Fibroblast of the aortic adventitia (primary cell): Measurements from ENCODE around the gene PRKN. TPM values are rescaled to one million over a fixed set of nuclear protein-coding genes. Genes with fewer than 3 reads are reported as not detected.

Source experiments
- DNase-seq: peaks from one replicate; pipeline ENCODE4 v3.0.0-alpha.2; 2010; ENCODE audit warnings: low read depth
- H3K4me3 ChIP-seq: 2 replicates; pipeline ENCODE4 v1.5.1; 2011; ENCODE audit warnings: low read depth, mild to moderate bottlenecking, control low read depth, low read length, moderate library complexity
- total RNA-seq: library from RNA; depleted of rRNA; stranded (reverse); fragments of >200 nt; gene quantifications from 2 replicates; pipeline ENCODE4 v1.2.3, GENCODE V29; 2012; ENCODE audit warnings: low replicate concordance
- TF ChIP-seq, protein P1 (sequence below): IDR thresholded peaks from 2 replicates; pipeline ENCODE4 v1.5.1; 2011; ENCODE audit warnings: mild to moderate bottlenecking, low read length, control low read depth, inconsistent platforms; ENCODE audit not compliant: insufficient read depth

Gene PRKN
- total RNA-seq, 1 donor, result 2.0 TPM

DNA sequence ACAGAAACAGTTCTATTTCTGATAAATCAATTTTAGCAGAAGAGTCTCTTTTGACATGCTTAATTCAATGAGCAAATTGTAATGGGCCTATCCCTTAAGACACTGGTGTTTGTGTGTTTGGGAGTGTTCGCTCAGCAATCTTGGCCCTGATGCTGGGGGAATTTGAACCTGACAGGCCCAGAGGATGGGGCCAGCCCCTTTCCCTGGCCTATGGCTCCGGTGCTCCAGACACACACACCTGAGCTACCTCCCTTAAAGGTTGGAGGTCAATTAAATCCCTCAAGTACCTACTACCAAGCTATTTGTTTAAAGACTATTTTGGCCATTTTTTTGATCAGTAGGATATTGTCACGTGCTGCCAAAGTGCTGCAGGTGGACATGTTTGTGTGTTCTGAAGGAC lies 549.3 kb downstream of the PRKN start:
- no peak for DNase-seq
- H3K4me3 ChIP-seq, result no peak overlapping the region
- TF ChIP-seq, protein P1, sequence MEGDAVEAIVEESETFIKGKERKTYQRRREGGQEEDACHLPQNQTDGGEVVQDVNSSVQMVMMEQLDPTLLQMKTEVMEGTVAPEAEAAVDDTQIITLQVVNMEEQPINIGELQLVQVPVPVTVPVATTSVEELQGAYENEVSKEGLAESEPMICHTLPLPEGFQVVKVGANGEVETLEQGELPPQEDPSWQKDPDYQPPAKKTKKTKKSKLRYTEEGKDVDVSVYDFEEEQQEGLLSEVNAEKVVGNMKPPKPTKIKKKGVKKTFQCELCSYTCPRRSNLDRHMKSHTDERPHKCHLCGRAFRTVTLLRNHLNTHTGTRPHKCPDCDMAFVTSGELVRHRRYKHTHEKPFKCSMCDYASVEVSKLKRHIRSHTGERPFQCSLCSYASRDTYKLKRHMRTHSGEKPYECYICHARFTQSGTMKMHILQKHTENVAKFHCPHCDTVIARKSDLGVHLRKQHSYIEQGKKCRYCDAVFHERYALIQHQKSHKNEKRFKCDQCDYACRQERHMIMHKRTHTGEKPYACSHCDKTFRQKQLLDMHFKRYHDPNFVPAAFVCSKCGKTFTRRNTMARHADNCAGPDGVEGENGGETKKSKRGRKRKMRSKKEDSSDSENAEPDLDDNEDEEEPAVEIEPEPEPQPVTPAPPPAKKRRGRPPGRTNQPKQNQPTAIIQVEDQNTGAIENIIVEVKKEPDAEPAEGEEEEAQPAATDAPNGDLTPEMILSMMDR, result no peak

DNA sequence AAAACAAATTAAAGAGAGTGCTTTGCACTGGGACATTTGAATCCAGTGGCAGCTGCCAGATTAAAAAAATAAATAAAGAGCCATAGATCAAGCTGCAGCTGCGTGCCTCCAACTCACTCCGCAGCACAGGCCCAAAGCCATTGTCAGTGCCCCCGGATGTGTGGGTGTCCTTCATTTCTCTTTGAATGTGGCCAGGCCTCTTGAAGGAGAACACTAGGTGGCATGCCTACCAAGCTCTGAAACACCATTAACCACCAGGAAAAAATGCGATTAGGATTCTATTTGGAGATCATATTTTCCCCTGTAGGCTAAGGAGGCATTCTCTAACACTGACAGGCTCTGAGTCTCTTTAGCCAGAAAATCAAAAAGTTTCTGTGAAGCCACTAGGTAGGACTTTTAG lies 549.8 kb downstream of the PRKN start:
- no peak for DNase-seq
- TF ChIP-seq, protein P1, result no peak
- no peak overlapping the region for H3K4me3 ChIP-seq

DNA sequence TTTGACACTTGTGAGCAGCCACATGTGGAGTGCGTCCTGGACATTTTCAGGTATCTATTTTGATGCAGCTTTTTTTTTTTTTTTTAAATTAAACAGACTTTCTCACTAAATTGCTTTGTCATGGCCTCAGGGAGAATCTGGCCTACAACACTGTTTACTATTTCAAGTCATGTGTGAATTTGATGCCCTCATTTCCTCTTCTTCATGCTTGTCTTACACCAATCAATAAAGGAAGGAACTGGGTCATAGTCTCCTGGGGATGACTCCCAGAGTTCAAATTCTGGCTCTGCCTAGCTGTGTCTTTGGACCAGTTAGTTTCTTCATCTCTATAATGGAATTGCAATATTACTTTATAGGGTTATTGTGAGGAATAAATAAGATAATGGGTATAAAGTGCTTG lies 554.1 kb downstream of the PRKN start:
- H3K4me3 ChIP-seq, result no peak overlapping the region
- DNase-seq, result no peak
- TF ChIP-seq, protein P1, result no peak

DNA sequence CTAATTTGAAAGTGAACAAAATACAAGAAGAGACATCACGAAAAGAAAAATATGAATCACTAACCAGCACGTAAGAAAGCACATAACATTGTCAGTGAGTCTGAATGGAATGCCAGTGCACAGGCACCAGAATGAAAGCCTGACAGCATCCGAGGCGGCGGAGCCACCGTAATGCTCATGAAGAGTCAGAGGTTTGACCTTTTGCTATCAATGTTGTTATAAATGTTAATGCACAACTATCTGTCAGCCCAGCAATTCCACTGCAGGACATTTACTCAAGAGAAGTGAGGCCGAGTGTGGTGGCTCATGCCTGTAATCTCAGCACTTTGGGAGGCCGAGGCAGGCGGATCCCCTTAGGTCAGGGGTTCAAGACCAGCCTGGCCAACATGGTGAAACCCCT lies 562.1 kb downstream of the PRKN start:
- no peak for DNase-seq
- TF ChIP-seq, protein P1, result no peak
- H3K4me3 ChIP-seq, result no peak overlapping the region

DNA sequence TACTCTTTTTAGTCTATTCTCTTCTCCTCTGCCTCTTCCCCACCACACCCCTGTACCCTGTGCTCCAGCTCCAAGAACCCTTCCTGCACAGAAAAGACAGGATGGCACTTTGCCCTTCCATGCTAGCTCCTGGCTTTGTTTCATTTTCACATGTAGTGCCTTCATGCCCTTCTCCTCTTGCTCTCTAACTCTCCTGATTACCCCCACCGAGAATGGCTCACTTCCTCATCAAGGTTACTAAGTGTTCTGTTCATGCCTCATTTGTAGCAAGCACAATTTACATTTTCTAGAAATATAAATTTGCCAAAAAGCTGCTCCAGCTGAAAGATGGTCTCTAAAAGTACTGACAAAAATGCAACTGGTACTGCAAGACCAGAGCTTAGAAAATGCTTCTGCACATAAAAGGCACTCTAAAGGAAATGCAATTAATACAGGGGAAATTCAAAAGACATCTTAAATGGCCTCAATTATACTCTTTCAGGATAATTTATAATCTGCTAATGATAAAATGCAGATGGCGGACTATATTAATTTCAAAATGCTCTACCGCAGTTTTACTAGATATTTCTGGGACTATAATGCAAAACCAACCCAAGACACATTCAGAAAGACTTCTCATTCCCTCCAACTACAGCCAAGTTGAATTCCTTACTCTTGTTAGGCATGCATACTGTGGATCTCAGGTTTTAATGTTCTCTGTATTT lies 570.2 kb downstream of the PRKN start:
- no peak for DNase-seq
- no peak overlapping the region for H3K4me3 ChIP-seq
- TF ChIP-seq, protein P1, result no peak

DNA sequence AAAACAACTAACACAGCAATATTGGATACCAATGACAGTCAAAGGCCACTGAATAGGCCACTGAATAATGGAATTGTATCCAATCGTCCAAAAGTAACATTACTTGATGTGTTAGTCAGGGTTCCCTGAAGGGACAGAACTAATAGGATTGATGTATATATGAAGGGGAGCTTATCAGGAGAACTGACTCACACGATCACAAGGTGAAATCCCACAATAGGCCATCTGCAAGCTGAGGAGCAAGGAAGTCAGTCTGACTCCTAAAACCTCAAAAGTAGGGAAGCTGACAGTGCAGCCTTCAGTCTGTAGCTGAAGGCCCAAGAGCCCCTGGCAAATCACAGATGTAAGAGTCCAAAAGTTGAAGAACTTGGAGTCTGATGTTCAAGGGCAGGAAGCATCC lies 571.4 kb downstream of the PRKN start:
- H3K4me3 ChIP-seq, result no peak overlapping the region
- DNase-seq, result no peak
- TF ChIP-seq, protein P1, result no peak

DNA sequence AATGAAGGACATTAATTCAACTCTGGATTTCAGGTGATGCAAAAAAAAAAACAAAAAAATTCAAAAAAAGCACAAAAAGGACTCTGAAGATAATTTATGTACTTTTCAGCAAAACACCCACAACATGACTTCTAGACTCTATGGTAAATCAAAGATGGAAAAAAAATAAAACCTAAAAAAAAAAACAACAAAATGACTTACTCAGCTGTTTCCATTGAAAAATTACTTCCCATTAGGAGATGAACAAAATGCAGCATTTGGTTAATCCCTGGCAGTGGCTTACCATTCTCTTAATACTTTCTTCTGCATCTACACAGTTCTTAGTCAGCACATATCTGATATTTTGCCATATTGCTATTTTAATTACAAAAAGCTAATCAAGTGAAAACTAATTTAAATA lies 572.6 kb downstream of the PRKN start:
- H3K4me3 ChIP-seq, result no peak overlapping the region
- TF ChIP-seq, protein P1, result no peak
- no peak for DNase-seq
